Measurements from ENCODE around the gene JUND.

JUND gene

GRCh38 chr19:18289471-18290301, 8.3 kb upstream of the JUND start:
- no peak for DNase-seq

- DNase-seq = no peak
These were observed 6.7 kb upstream of the JUND start for GRCh38 chr19:18287836-18288772.

- no peak for DNase-seq
These were observed 5.7 kb upstream of the JUND start for GRCh38 chr19:18286973-18287635.

GRCh38 chr19:18284712-18285360, 3.4 kb upstream of the JUND start:
- no peak for DNase-seq

GRCh38 chr19:18283338-18283737, 1.9 kb upstream of the JUND start:
- no peak for DNase-seq

GRCh38 chr19:18282788-18283141, 1.3 kb upstream of the JUND start:
- no peak for DNase-seq

GRCh38 chr19:18282021-18282787, 782 bp upstream of the JUND start:
- DNase-seq = peak; percentile 16

- peak; percentile 28 for DNase-seq
These were observed 958 bp downstream of the JUND start for GRCh38 chr19:18280247-18281081.

- peak; percentile 80 for DNase-seq
These were observed 1.7 kb downstream of the JUND start for GRCh38 chr19:18279516-18280246.

GRCh38 chr19:18279266-18279515, 2.2 kb downstream of the JUND start:
- no peak for DNase-seq

- DNase-seq = no peak
These were observed 2.7 kb downstream of the JUND start for GRCh38 chr19:18278521-18279265.

GRCh38 chr19:18274781-18275356, 6.6 kb downstream of the JUND start:
- no peak for DNase-seq

- no peak for DNase-seq
These were observed 7.1 kb downstream of the JUND start, which contains the start of gene IQCN for GRCh38 chr19:18274219-18274780. Gene IQCN (minus strand): TSS chr19:18274452. CDS start chr19:18269478, 4,974 bp downstream.

- no peak for DNase-seq
These were observed 7.7 kb downstream of the JUND start for GRCh38 chr19:18273561-18274218.

- no peak for DNase-seq
These were observed 10.0 kb downstream of the JUND start for GRCh38 chr19:18271433-18271841.

GRCh38 chr19:18270326-18270725, 11.1 kb downstream of the JUND start:
- no peak for DNase-seq

GRCh38 chr19:18269070-18269723, 12.2 kb downstream of the JUND start:
- DNase-seq = no peak

All from NCI-H2029 treated with DMSO at 0.1 percent for 48 hours (cell line).